ENCODE results near the gene SEMA3G. TPM values are rescaled to one million over a fixed set of nuclear protein-coding genes. Genes with fewer than 3 reads are reported as not detected.

SEMA3G gene
- total RNA-seq, 4 donors from 2014 or later: 3.7 to 18.6 (median 11.5) TPM

DNA sequence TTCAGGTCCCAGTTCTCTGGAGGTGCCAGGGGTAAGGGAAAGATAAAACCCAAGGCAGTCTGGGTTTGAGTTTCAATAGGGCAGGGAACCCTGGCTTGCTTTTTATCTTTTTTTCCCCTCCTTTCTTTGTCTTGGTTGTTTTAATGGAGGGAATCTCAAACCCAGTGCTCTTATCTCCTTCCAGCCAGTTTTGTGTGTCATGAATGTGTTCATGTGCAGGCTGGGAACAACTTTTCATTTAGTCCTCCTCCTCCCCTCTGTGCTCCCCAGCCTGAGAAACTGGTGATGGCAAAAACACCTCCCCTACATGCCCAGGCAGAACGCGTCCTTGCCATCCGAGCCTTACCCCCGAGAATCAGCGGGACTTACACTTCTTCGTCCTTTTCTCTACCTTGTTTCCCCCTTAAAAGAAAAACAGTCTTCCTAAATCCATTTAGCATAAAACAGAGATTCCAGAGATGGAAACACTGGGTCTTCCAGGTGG is 10.9 kb downstream of the SEMA3G start:
- no peaks in the 10 kb centered on the region for H3K36me3 ChIP-seq
- peaks cover 7 to 23% of the 10 kb centered on the region in 2 donors for H3K4me1 ChIP-seq
- no peak overlapping the region for H3K4me3 ChIP-seq (replicated peaks in 1 of 3)
- 95 to 97% methylated on average over 6 of the region's 6 CpGs for WGBS, 2 donors
- H3K27me3 ChIP-seq: no peaks in the 10 kb centered on the region
- H3K27ac ChIP-seq: no peak overlapping the region
- no peak for DNase-seq
- intact Hi-C loops (cut with DNase I): no loop called here
- no peak for TF ChIP-seq POLR2A (IDR thresholded peaks at IDR 0.05)
- TF ChIP-seq, protein P1, sequence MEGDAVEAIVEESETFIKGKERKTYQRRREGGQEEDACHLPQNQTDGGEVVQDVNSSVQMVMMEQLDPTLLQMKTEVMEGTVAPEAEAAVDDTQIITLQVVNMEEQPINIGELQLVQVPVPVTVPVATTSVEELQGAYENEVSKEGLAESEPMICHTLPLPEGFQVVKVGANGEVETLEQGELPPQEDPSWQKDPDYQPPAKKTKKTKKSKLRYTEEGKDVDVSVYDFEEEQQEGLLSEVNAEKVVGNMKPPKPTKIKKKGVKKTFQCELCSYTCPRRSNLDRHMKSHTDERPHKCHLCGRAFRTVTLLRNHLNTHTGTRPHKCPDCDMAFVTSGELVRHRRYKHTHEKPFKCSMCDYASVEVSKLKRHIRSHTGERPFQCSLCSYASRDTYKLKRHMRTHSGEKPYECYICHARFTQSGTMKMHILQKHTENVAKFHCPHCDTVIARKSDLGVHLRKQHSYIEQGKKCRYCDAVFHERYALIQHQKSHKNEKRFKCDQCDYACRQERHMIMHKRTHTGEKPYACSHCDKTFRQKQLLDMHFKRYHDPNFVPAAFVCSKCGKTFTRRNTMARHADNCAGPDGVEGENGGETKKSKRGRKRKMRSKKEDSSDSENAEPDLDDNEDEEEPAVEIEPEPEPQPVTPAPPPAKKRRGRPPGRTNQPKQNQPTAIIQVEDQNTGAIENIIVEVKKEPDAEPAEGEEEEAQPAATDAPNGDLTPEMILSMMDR (IDR thresholded peaks at IDR 0.05): no peak
- H3K9me3 ChIP-seq: no peaks in the 10 kb centered on the region

DNA sequence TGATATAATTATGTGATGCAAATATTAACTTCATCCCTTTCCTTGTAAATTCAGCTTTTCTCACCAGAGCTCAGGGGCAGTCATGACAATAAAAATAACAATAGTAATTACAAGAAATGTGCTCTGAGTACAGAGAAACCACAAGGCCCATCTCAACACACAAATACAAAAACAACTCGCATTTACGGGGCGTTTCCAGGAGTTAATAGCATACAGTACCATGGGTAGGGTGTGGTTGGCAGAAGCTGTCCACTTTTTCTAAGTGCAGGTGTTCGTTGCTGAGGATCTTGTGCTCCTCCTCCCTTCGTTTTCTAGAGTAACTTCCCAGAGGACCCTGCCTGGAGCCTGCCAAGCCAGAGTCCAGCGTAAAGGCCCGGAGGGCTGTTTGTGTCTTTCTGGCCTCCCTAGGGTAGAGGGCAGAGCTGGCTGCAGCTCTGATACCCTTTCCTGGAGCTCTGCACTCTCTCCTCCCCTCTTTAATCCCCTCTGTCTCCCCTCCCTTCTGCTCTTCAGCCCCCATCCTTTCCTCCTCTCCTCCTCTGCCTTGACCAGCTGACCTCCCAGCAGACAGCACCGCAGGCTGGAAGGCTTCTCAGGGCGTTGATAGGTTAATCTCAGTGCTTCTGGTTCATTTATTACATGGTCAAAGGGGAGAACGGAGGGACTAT is 11.4 kb downstream of the SEMA3G start:
- Histone ChIP-seq H3K27me3 (no peaks in the 10 kb centered on the region), H3K36me3 (no peaks in the 10 kb centered on the region), H3K4me1 (peaks cover 7 to 23% of the 10 kb centered on the region in 2 donors), H3K9me3 (no peaks in the 10 kb centered on the region), H3K27ac (peak overlapping the region in 1 of 3 donors; percentile 11), H3K4me3 (replicated peaks in 1 of 3) (no peak overlapping the region)
- no peak for DNase-seq
- TF ChIP-seq, protein P1 (IDR thresholded peaks at IDR 0.05): no peak
- TF ChIP-seq POLR2A (IDR thresholded peaks at IDR 0.05): no peak
- WGBS, 2 donors: 74 to 77% methylated on average over 10 of the region's 10 CpGs
- intact Hi-C loops (cut with DNase I): no loop called here

- peak; percentile 62 to 72 for DNase-seq
- Histone ChIP-seq H3K36me3 (no peaks in the 10 kb centered on the region), H3K27me3 (no peaks in the 10 kb centered on the region), H3K4me1 (peaks cover 7 to 23% of the 10 kb centered on the region in 2 donors), H3K27ac (peak overlapping the region; percentile 10 to 27 (median 11)), H3K9me3 (no peaks in the 10 kb centered on the region), H3K4me3 (replicated peaks in 1 of 3) (no peak overlapping the region)
- WGBS, 2 donors: 47 to 62% methylated on average over 4 of the region's 4 CpGs
- intact Hi-C loops (cut with DNase I): no loop called here
- TF ChIP-seq, protein P1 (IDR thresholded peaks at IDR 0.05): no peak
- TF ChIP-seq POLR2A (IDR thresholded peaks at IDR 0.05): no peak
Observed at GRCh38 chr3:52432691-52433141, 12.2 kb downstream of the SEMA3G start.

DNA sequence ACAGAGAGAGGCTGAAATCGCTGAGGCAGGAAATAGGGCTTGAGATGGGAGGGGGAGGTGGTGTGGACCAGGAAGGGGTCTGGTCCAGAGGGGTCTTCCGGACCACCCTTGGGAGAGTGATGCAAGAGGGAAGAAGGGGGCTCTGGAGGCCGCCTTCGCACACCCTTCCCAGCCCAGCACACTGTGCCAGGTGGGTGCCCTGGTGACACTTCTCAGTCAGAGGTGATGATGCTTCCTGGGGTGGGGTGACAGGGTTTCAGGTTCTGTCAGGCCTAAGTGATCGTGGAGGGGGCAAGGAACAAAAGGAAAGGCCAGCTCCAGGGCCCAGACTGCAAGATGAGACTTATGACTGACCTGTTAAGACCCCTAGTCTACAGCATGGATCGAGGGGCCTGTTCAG is 12.7 kb downstream of the SEMA3G start:
- H3K36me3 ChIP-seq: no peaks in the 10 kb centered on the region
- WGBS, 2 donors: 79 to 83% methylated on average over 5 to 6 of the region's 6 CpGs
- no peaks in the 10 kb centered on the region for H3K27me3 ChIP-seq
- no peak for DNase-seq
- no peak overlapping the region for H3K4me3 ChIP-seq (replicated peaks in 1 of 3)
- no peak for TF ChIP-seq POLR2A (IDR thresholded peaks at IDR 0.05)
- H3K4me1 ChIP-seq: peaks cover 7 to 23% of the 10 kb centered on the region in 2 donors
- H3K9me3 ChIP-seq: no peaks in the 10 kb centered on the region
- intact Hi-C loops (cut with DNase I): no loop called here
- peak overlapping the region in 2 of 3 donors; percentile 10 to 27 for H3K27ac ChIP-seq

GRCh38 chr3:52431459-52432223 is 13.3 kb downstream of the SEMA3G start:
- H3K4me1 ChIP-seq: peaks cover 7 to 23% of the 10 kb centered on the region in 2 donors
- intact Hi-C loops (cut with DNase I): loop anchor here (2.0 kb wide), 1 partner anchor 15 kb away; no protein-coding TSS in a partner anchor
- H3K27ac ChIP-seq: no peak overlapping the region
- H3K36me3 ChIP-seq: no peaks in the 10 kb centered on the region
- DNase-seq: no peak
- TF ChIP-seq, protein P1 (IDR thresholded peaks at IDR 0.05): no peak
- no peak for TF ChIP-seq POLR2A (IDR thresholded peaks at IDR 0.05)
- no peaks in the 10 kb centered on the region for H3K9me3 ChIP-seq
- WGBS, 2 donors: 71 to 76% methylated on average over 10 of the region's 10 CpGs
- no peaks in the 10 kb centered on the region for H3K27me3 ChIP-seq
- no peak overlapping the region for H3K4me3 ChIP-seq (replicated peaks in 1 of 3)

Measured in thyroid gland (tissue), 4 donors.